Endodermal cell (in vitro differentiated cells): Measurements from ENCODE around the gene VANGL2. TPM values are rescaled to one million over a fixed set of nuclear protein-coding genes. Genes with fewer than 3 reads are reported as not detected.

Experiments
- DNase-seq: peaks from one replicate; pipeline ENCODE4 v3.0.0-alpha.2; 2017
- H3K27ac ChIP-seq: 2 replicates; pipeline ENCODE4 v1.5.1; 2013; ENCODE audit warnings: mild to moderate bottlenecking, low read depth, low read length, moderate library complexity
- H3K27me3 ChIP-seq: 2 replicates; pipeline ENCODE4 v1.6.1; 2013; ENCODE audit warnings: mild to moderate bottlenecking, low read length, moderate library complexity; ENCODE audit not compliant: insufficient read depth, control insufficient read depth, poor library complexity, severe bottlenecking
- H3K36me3 ChIP-seq: 2 replicates; pipeline ENCODE4 v1.7.0; 2013; ENCODE audit warnings: mild to moderate bottlenecking, low read length, moderate library complexity; ENCODE audit not compliant: control insufficient read depth, insufficient read depth
- H3K4me1 ChIP-seq: one replicate; pipeline ENCODE4 v1.7.0; 2013; ENCODE audit warnings: low read length; ENCODE audit not compliant: control insufficient read depth, insufficient read depth
- H3K4me3 ChIP-seq: 2 replicates; pipeline ENCODE4 v1.5.1; 2013; ENCODE audit warnings: mild to moderate bottlenecking, low read length, moderate library complexity
- H3K9ac ChIP-seq: 2 replicates; pipeline ENCODE4 v1.6.1; 2013; ENCODE audit warnings: mild to moderate bottlenecking, low read length, moderate library complexity; ENCODE audit not compliant: poor library complexity, severe bottlenecking; ENCODE audit errors: extremely low read depth
- H3K9me3 ChIP-seq: 2 replicates; pipeline ENCODE4 v1.6.1; 2013; ENCODE audit warnings: mild to moderate bottlenecking, low read length, moderate library complexity; ENCODE audit not compliant: control insufficient read depth
- H3K27ac Mint-ChIP-seq: 2 replicates; pipeline ENCODE4 v1.8.0; 2020; ENCODE audit warnings: mixed read lengths
- H3K27me3 Mint-ChIP-seq: 2 replicates; pipeline ENCODE4 v1.8.0; 2021; ENCODE audit warnings: mild to moderate bottlenecking, mixed read lengths; ENCODE audit not compliant: insufficient read depth
- H3K36me3 Mint-ChIP-seq: 2 replicates; pipeline ENCODE4 v1.8.0; 2020; ENCODE audit warnings: low read depth, mixed read lengths
- H3K4me1 Mint-ChIP-seq: 2 replicates; pipeline ENCODE4 v1.8.0; 2020; ENCODE audit warnings: mixed read lengths
- H3K4me3 Mint-ChIP-seq: 2 replicates; pipeline ENCODE4 v1.8.0; 2020; ENCODE audit warnings: mild to moderate bottlenecking, moderate library complexity, mixed read lengths
- H3K9me3 Mint-ChIP-seq: 2 replicates; pipeline ENCODE4 v1.8.0; 2020; ENCODE audit warnings: mild to moderate bottlenecking, mixed read lengths
- WGBS, 2 experiments: methylation state at CpG; one replicate each; pipeline versions ENCODE4 v1.1.5 to v1.1.7; 2013; ENCODE audit warnings: missing lambda C conversion rate in 2 of 2, mixed read lengths in 1 of 2; ENCODE audit not compliant: insufficient coverage in 1 of 2, insufficient read length in 1 of 2; 5-methylcytosine and 5-hydroxymethylcytosine counted together
- total RNA-seq, 2 donors: library from RNA; stranded (reverse); fragmentation: NEBNext Ultra II Directional in 1 of 2; extraction: Animal tissue kit (Norgen Biotek cat#: 25700) in 1 of 2; gene quantifications; 2 replicates in 1 of 2; 3 replicates in 1 of 2; pipeline ENCODE4 v1.2.1, GENCODE V29; 2021
- TF ChIP-seq, protein P1 (sequence below): fragments of 200-600 bp; sonication (generic); conservative IDR thresholded peaks from 2 replicates; pipeline ENCODE4 v1.5.0; 2021; ENCODE audit warnings: antibody characterized with exemption, mild to moderate bottlenecking

The VANGL2 gene
- total RNA-seq, 2 donors from 2014 or later = 62.5 to 67.5 TPM

DNA sequence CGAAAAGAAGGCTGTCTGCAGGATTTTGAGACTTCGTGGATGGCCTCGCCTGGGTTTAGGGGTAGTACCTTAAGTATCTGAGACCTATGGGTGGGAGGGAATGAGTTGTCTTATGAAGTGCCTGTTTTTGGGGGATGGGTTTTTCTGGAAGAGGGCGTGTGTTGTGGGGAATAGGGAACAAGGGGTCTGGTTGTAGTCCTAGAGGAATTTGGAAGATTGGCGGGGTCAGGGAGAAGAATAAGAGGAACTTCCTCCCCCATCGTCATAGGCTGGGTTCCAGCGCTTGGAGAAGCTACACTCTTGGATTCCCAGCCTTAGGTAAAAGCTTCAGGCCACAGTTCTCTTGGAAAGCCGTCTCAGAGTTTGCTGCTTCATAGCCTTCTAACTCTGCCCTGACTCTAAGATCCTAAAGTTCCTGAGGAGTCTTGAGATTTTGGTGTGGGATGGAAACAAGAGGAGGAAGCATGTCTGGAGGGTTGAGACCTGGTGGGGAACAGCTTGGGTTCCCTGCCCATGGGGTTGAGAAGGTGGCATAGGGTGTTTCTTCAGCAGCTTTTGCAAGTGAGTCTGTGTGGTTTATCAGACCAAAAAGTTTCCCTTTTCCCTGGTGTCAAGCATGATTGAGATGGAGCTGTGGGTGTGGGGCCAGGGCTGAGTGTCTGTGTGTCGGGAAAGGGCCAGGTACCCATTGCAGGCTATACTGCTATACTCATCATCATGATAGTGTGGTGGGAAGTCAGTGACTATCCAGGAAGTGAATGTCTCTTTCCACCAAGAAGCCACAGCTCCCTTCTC, 1.8 kb downstream of the VANGL2 start:
- H3K36me3 Mint-ChIP-seq = peaks cover 5% of the 10 kb centered on the region
- TF ChIP-seq, protein P1, sequence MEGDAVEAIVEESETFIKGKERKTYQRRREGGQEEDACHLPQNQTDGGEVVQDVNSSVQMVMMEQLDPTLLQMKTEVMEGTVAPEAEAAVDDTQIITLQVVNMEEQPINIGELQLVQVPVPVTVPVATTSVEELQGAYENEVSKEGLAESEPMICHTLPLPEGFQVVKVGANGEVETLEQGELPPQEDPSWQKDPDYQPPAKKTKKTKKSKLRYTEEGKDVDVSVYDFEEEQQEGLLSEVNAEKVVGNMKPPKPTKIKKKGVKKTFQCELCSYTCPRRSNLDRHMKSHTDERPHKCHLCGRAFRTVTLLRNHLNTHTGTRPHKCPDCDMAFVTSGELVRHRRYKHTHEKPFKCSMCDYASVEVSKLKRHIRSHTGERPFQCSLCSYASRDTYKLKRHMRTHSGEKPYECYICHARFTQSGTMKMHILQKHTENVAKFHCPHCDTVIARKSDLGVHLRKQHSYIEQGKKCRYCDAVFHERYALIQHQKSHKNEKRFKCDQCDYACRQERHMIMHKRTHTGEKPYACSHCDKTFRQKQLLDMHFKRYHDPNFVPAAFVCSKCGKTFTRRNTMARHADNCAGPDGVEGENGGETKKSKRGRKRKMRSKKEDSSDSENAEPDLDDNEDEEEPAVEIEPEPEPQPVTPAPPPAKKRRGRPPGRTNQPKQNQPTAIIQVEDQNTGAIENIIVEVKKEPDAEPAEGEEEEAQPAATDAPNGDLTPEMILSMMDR = no peak
- H3K4me1 ChIP-seq = peaks cover 5% of the 10 kb centered on the region
- no peaks in the 10 kb centered on the region for H3K27me3 ChIP-seq
- WGBS, 2 experiments = 57 to 59% methylated on average over 7 to 9 of the region's 9 CpGs
- no peak overlapping the region for H3K27ac ChIP-seq
- H3K36me3 ChIP-seq = peaks cover 7% of the 10 kb centered on the region
- DNase-seq = peak; percentile 37
- H3K9me3 Mint-ChIP-seq = no peaks in the 10 kb centered on the region
- H3K4me1 Mint-ChIP-seq = peaks cover 70% of the 10 kb centered on the region
- H3K9ac ChIP-seq = peak overlapping the region; percentile 90
- H3K4me3 Mint-ChIP-seq = peak overlapping the region; percentile 80
- H3K27ac Mint-ChIP-seq = peak overlapping the region; percentile 17
- H3K27me3 Mint-ChIP-seq = no peaks in the 10 kb centered on the region
- H3K9me3 ChIP-seq = no peaks in the 10 kb centered on the region
- peak overlapping the region; percentile 99 for H3K4me3 ChIP-seq

DNA sequence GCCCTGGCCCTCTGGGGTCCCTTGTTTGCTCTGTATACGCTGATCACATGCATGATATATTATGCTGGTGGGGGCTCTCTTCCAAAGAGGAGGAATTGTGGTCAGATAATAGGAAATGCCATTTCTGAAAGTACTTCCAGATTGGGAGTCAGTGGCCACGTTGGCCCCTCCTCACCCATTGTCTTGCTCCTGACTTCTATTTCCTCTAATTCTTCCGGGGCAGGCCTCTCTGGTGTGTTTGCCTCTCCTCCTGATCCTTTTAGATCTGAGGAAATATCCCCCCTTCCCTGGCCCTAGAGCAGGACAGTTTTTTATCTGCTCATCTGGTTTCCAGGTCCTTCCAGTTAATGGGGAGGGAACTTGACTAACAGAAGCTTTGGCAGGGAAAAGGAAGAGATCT, 2.9 kb downstream of the VANGL2 start:
- Histone ChIP-seq H3K27ac (peak overlapping the region; percentile 19), H3K4me1 (peaks cover 5% of the 10 kb centered on the region), H3K9me3 (no peaks in the 10 kb centered on the region), H3K27me3 (no peaks in the 10 kb centered on the region), H3K9ac (no peak overlapping the region), H3K36me3 (peaks cover 7% of the 10 kb centered on the region), H3K4me3 (peak overlapping the region; percentile 99)
- H3K4me1 Mint-ChIP-seq = peaks cover 76% of the 10 kb centered on the region
- peaks cover 9% of the 10 kb centered on the region for H3K36me3 Mint-ChIP-seq
- H3K9me3 Mint-ChIP-seq = no peaks in the 10 kb centered on the region
- peak overlapping the region; percentile 80 for H3K4me3 Mint-ChIP-seq
- TF ChIP-seq, protein P1 = no peak
- peak; percentile 60 for DNase-seq
- WGBS, 2 experiments = 6 to 53% methylated on average over 2 to 3 of the region's 3 CpGs
- H3K27me3 Mint-ChIP-seq = no peaks in the 10 kb centered on the region
- H3K27ac Mint-ChIP-seq = no peak overlapping the region

DNA sequence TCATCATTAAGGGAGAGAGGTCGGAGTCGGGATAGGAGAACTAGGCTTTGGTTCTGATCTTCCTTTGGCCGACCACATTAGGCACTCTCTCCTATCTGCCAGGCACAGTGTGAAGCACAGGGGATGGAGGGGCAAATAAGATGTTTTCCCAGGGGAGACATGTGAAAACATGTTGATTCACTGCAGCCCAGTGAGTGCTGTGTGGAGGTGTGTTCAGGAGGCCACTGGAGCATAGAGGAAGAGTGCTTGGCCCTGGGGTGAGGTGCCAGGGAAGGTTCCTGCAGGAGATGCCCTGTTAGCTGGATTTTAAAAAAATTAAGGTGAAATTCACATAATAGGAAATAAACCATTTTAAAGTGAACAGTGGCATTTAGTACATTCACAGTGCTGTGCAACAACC, 3.7 kb downstream of the VANGL2 start:
- no peaks in the 10 kb centered on the region for H3K9me3 Mint-ChIP-seq
- Histone ChIP-seq H3K36me3 (peaks cover 7% of the 10 kb centered on the region), H3K4me3 (peak overlapping the region; percentile 99), H3K27ac (no peak overlapping the region), H3K4me1 (peaks cover 5% of the 10 kb centered on the region), H3K9ac (no peak overlapping the region), H3K27me3 (no peaks in the 10 kb centered on the region), H3K9me3 (no peaks in the 10 kb centered on the region)
- TF ChIP-seq, protein P1 = no peak
- no peak overlapping the region for H3K27ac Mint-ChIP-seq
- H3K4me1 Mint-ChIP-seq = peaks cover 70% of the 10 kb centered on the region
- H3K4me3 Mint-ChIP-seq = no peak overlapping the region
- DNase-seq = peak; percentile 37
- H3K27me3 Mint-ChIP-seq = no peaks in the 10 kb centered on the region
- H3K36me3 Mint-ChIP-seq = peaks cover 9% of the 10 kb centered on the region
- 88% methylated on average over 3 of the region's 3 CpGs; no CpG with 5 or more reads in 1 of the 2 experiments for WGBS, 2 experiments
